Fibroblast of the aortic adventitia (primary cell): Measurements from ENCODE around the gene MRPL38. TPM values are rescaled to one million over a fixed set of nuclear protein-coding genes. Genes with fewer than 3 reads are reported as not detected.
A peak's percentile ranks its signal among the peaks of the same experiment; 100 is the strongest.

Experiments used
- DNase-seq: peaks from one replicate; pipeline ENCODE4 v3.0.0-alpha.2; 2010; ENCODE audit warnings: low read depth
- H3K4me3 ChIP-seq: 2 replicates; pipeline ENCODE4 v1.5.1; 2011; ENCODE audit warnings: low read depth, mild to moderate bottlenecking, control low read depth, low read length, moderate library complexity
- CTCF ChIP-seq: IDR thresholded peaks from 2 replicates; pipeline ENCODE4 v1.5.1; 2011; ENCODE audit warnings: mild to moderate bottlenecking, low read length, control low read depth, inconsistent platforms; ENCODE audit not compliant: insufficient read depth
- total RNA-seq: library from RNA; depleted of rRNA; stranded (reverse); fragments of >200 nt; gene quantifications from 2 replicates; pipeline ENCODE4 v1.2.3, GENCODE V29; 2012; ENCODE audit warnings: low replicate concordance

Gene MRPL38
- total RNA-seq, 1 donor: 27.0 TPM

- no peak for DNase-seq
- H3K4me3 ChIP-seq: peak overlapping the region; percentile 55
- TF ChIP-seq CTCF: no peak
Measured at GRCh38 chr17:75941442-75941819, 36.7 kb upstream of the MRPL38 start.

GRCh38 chr17:75940727-75941441 is 36.2 kb upstream of the MRPL38 start, which contains the start of gene FBF1:
Gene FBF1 (minus strand): TSS chr17:75941042. CDS start chr17:75938149, 2,893 bp downstream.
- TF ChIP-seq CTCF: no peak
- H3K4me3 ChIP-seq: peak within 1 kb of the TSS; percentile 86
- DNase-seq: peak; percentile 88

DNA sequence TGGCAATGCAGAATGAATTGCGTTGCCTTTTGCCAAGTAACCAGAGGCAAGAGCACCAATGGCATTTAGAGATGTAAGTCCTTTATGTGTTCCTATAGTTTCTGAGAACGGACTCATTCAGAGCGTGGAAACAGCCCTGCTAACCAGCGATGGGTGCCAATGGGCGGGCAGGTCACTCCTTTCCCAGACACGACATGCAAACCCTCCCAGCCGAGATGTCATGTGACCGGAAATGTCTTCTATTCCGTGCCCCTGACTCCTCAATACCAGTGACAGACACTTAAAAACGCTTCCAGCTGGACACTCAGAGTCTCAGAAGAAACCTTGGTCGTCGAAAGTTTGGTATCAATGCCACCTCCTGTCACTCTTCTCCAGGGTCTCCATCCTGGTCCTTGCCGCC is 33.0 kb upstream of the MRPL38 start:
- no peak for TF ChIP-seq CTCF
- DNase-seq: no peak
- no peak overlapping the region for H3K4me3 ChIP-seq

GRCh38 chr17:75933808-75934207 is 29.1 kb upstream of the MRPL38 start:
- no peak overlapping the region for H3K4me3 ChIP-seq
- no peak for TF ChIP-seq CTCF
- DNase-seq: no peak

DNA sequence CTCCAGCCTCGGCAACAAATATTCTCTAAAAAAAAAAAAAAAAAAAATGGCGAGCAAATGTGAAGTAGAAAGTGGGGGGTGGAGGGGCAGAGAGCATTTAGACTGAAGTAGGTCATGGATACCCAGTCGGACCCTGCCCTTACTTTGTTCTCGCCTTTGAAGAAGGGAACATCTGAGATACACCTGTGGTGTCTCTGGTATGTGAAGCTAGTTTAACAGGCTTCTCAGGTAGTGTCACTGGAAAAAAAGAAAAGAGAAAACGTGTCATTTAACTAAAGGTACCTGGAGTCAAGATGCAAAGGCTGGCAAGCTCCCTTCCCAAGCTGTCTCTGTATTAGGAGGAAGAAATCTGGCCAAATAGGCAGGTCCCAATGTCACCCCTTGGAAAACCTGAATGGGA is 28.2 kb upstream of the MRPL38 start:
- H3K4me3 ChIP-seq: no peak overlapping the region
- DNase-seq: no peak

DNA sequence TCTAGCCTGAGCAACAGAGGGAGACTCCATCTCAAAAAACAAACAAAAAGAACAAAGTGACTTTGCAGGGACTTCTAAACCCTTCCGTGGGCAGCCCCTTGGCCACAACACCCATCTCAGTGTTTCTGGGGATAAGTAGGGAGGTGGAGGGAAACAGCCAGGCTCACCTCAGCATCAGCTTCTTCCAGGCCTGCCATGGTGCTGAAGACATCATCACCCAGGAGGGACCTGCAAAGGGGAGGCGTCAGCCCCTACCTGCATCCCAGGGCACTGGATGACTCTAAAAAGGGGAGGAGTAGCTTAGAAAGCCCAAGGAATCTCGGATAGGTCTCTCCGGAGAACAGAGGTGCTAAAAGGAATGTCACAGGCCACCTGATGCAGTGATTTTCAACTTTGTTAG is 26.4 kb upstream of the MRPL38 start:
- no peak for TF ChIP-seq CTCF
- no peak for DNase-seq
- no peak overlapping the region for H3K4me3 ChIP-seq

More for the DNA sequence above, 28.2 kb upstream of the MRPL38 start:
- TF ChIP-seq CTCF: no peak

DNA sequence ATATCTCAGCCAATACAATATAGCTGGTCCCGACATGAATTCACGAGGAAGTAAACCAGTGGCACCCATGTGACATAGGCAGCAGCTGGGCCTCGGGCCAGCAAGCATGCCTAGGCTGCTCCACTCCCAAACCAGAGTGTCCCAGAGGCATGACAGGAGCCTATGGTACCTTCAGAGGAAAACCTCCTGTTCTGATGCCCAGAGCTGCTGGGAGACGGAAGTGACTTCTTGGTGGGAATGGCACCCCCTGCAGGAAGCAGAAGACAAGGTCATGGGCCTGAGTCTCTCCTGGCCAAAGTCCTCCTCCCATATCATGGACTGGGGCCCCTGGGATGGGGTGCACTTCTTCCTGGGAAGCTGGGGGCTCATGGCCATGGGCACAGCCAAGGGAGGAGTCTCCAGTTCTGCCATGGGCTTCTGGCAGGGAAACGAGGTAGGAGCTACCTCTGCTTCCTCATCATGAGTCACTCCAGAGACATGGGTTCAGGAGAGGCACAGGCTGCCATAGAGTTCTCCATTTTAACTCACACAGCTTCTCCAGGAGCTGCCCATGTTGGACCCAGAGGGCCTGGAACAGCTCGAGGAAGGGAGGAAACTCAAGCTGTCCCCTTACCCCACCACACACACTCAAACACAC is 22.7 kb upstream of the MRPL38 start:
- peak; percentile 7 for DNase-seq
- H3K4me3 ChIP-seq: no peak overlapping the region
- TF ChIP-seq CTCF: peak; percentile 27
